ENCODE results near the gene ZNF740.

GRCh38 chr12:53241623-53242412 is 61.3 kb downstream of the ZNF740 start:
- TF ChIP-seq REST (IDR thresholded peaks at IDR 0.05; ENCODE audit: borderline replicate concordance): no peak
- no peak for TF ChIP-seq POLR2AphosphoS5 (IDR thresholded peaks at IDR 0.05)
- TF ChIP-seq EP300 (conservative IDR thresholded peaks at IDR 0.05; ENCODE audit: poor library complexity, severe bottlenecking): no peak
- TF ChIP-seq CTCF (IDR thresholded peaks at IDR 0.05; ENCODE audit: poor library complexity, severe bottlenecking): no peak
- no peak for TF ChIP-seq RAD21 (conservative IDR thresholded peaks at IDR 0.05)
- TF ChIP-seq EZH2 (IDR thresholded peaks at IDR 0.05; ENCODE audit: borderline replicate concordance, insufficient read depth, low read length, poor library complexity, severe bottlenecking): no peak
- no peak for TF ChIP-seq TAF1 (IDR thresholded peaks at IDR 0.05; ENCODE audit: low read depth)
- no peak for TF ChIP-seq SMC3 (conservative IDR thresholded peaks at IDR 0.05; ENCODE audit: poor library complexity)

All from neural cell (in vitro differentiated cells).